SU-DHL-6 (cell line): ENCODE measurements around the gene SULF2.

Source experiments
- H2AFZ ChIP-seq: fragments of 200-600 bp; sonication (generic); 2 replicates; pipeline ENCODE4 v1.6.1; 2014; ENCODE audit warnings: low read depth, mild to moderate bottlenecking, moderate library complexity, mixed read lengths, antibody characterized with exemption, low read length; ENCODE audit not compliant: severe bottlenecking
- H3F3A ChIP-seq: fragments of 200-600 bp; shearing (Covaris generic); 2 replicates; pipeline ENCODE4 v1.6.0; 2016; ENCODE audit warnings: antibody characterized with exemption, mild to moderate bottlenecking; ENCODE audit not compliant: insufficient read depth
- H3K27ac ChIP-seq: fragments of 200-600 bp; sonication (generic); 2 replicates; pipeline ENCODE4 v1.5.1; 2016; ENCODE audit warnings: low read depth, mild to moderate bottlenecking, low read length, moderate library complexity, mixed read lengths
- H3K27me3 ChIP-seq: fragments of 200-600 bp; sonication (generic), shearing (Covaris generic); 2 replicates; pipeline ENCODE4 v1.6.0; 2014; ENCODE audit warnings: mild to moderate bottlenecking, low read length
- H3K36me3 ChIP-seq: fragments of 200-600 bp; sonication (generic); 2 replicates; pipeline ENCODE4 v1.6.1; 2014; ENCODE audit warnings: mild to moderate bottlenecking, low read length, mixed read lengths
- H3K4me2 ChIP-seq: fragments of 300-600, 200-600 bp; shearing (Covaris generic), sonication (generic); 2 replicates; pipeline ENCODE4 v1.6.0; 2014; ENCODE audit warnings: low read length, low read depth, mild to moderate bottlenecking; ENCODE audit not compliant: poor library complexity, severe bottlenecking
- H3K4me3 ChIP-seq: fragments of 200-600 bp; sonication (generic); 2 replicates; pipeline ENCODE4 v1.5.1; 2014; ENCODE audit warnings: antibody characterized with exemption, low read length, mild to moderate bottlenecking, mixed read lengths; ENCODE audit not compliant: insufficient read depth, poor library complexity, severe bottlenecking
- H3K79me2 ChIP-seq: fragments of 200-600 bp; sonication (generic); 2 replicates; pipeline ENCODE4 v1.6.1; 2014; ENCODE audit warnings: mild to moderate bottlenecking, low read length, moderate library complexity; ENCODE audit not compliant: insufficient read depth
- H3K9ac ChIP-seq: fragments of 200-600 bp; sonication (generic); 2 replicates; pipeline ENCODE4 v1.7.0; 2014; ENCODE audit warnings: mild to moderate bottlenecking, low read length
- H3K9me2 ChIP-seq: fragments of 200-600 bp; sonication (generic); replicated peaks from 2 replicates; pipeline ENCODE4 v1.6.1; 2014; ENCODE audit warnings: low read length; ENCODE audit not compliant: insufficient read depth
- H3K9me3 ChIP-seq: fragments of 200-600 bp; sonication (generic); 2 replicates; pipeline ENCODE4 v1.6.1; 2014; ENCODE audit warnings: low read length, mixed read lengths; ENCODE audit not compliant: insufficient read depth
- H4K20me1 ChIP-seq: fragments of 200-600 bp; sonication (generic); 2 replicates; pipeline ENCODE4 v1.6.1; 2014; ENCODE audit warnings: low read depth, mild to moderate bottlenecking, antibody characterized with exemption, low read length, moderate library complexity, mixed read lengths
- CTCF ChIP-seq: fragments of 200-600 bp; sonication (generic); IDR thresholded peaks from one replicate; pipeline ENCODE4 v1.5.1; 2017; ENCODE audit warnings: antibody characterized with exemption, mild to moderate bottlenecking, low read length, moderate library complexity; ENCODE audit not compliant: insufficient read depth, poor library complexity, severe bottlenecking
- EZH2phosphoT487 ChIP-seq: fragments of 200-600 bp; sonication (generic), shearing (Covaris generic); conservative IDR thresholded peaks from 2 replicates; pipeline ENCODE4 v1.6.1; 2018; ENCODE audit warnings: mild to moderate bottlenecking, antibody characterized with exemption, low read length, moderate library complexity, mixed read lengths

Gene SULF2

GRCh38 chr20:47689731-47690130 lies 95.5 kb downstream of the SULF2 start:
- no peaks in the 10 kb centered on the region for H3K9me2 ChIP-seq
- H2AFZ ChIP-seq: no peak overlapping the region
- no peaks in the 10 kb centered on the region for H3K79me2 ChIP-seq
- H3K4me3 ChIP-seq: no peak overlapping the region
- no peak for TF ChIP-seq EZH2phosphoT487
- H3K9me3 ChIP-seq: no peaks in the 10 kb centered on the region
- no peaks in the 10 kb centered on the region for H4K20me1 ChIP-seq
- H3K9ac ChIP-seq: no peak overlapping the region
- no peak overlapping the region for H3K4me2 ChIP-seq
- H3F3A ChIP-seq: no peaks in the 10 kb centered on the region
- no peak overlapping the region for H3K27ac ChIP-seq
- H3K36me3 ChIP-seq: no peaks in the 10 kb centered on the region
- no peaks in the 10 kb centered on the region for H3K27me3 ChIP-seq

- Histone ChIP-seq H3K4me3 (no peak overlapping the region), H3K79me2 (no peaks in the 10 kb centered on the region), H3K9me3 (no peaks in the 10 kb centered on the region), H3K4me2 (no peak overlapping the region), H3K27me3 (no peaks in the 10 kb centered on the region), H2AFZ (no peak overlapping the region), H3K36me3 (no peaks in the 10 kb centered on the region), H3K9me2 (no peaks in the 10 kb centered on the region), H4K20me1 (no peaks in the 10 kb centered on the region), H3K9ac (no peak overlapping the region), H3K27ac (no peak overlapping the region), H3F3A (no peaks in the 10 kb centered on the region)
- no peak for TF ChIP-seq EZH2phosphoT487
- TF ChIP-seq CTCF: no peak
Observed at GRCh38 chr20:47688385-47689381, 96.6 kb downstream of the SULF2 start.

GRCh38 chr20:47687095-47687987 lies 97.9 kb downstream of the SULF2 start:
- Histone ChIP-seq H4K20me1 (no peaks in the 10 kb centered on the region), H3K9ac (no peak overlapping the region), H3K9me2 (no peaks in the 10 kb centered on the region), H3K4me2 (no peak overlapping the region), H3F3A (no peaks in the 10 kb centered on the region), H3K27ac (no peak overlapping the region), H2AFZ (no peak overlapping the region), H3K4me3 (no peak overlapping the region), H3K79me2 (no peaks in the 10 kb centered on the region), H3K27me3 (no peaks in the 10 kb centered on the region), H3K36me3 (no peaks in the 10 kb centered on the region), H3K9me3 (no peaks in the 10 kb centered on the region)
- no peak for TF ChIP-seq CTCF
- TF ChIP-seq EZH2phosphoT487: no peak
